Stimulated activated CD4-positive, alpha-beta T cell treated with anti-CD3 and anti-CD28 coated beads, Interleukin-1b, Interleukin-23, amount 100 ng/mL, for 48 hours (primary cell): Measurements from ENCODE around the gene ITPR2.
"Not testable (repeated sequence)": the region's sequence is repeated elsewhere in the genome, so short reads cannot be mapped to it uniquely, and the experiment has no call there.

ENCODE experiments used
- DNase-seq: peaks from one replicate; pipeline ENCODE4 v3.0.0-alpha.2; 2020

The ITPR2 gene

DNA sequence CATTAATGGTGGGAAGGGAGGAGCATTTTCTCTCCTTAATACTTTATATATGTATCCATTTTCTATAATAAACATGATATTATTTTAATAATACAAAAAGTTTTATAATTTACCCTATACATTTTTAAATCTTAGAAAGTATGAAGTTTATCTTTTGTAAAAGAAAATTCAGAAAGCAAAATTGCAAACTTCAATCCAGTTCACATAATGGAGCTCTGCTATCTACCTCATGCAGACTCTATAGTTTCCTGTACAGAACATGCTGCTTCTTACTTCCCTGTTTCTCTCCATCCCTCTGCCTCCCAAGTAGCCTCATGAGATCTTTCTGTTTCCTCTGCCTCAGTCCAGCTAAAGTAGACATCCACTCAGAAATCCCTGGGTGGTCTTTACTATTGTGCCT, 402.4 kb downstream of the ITPR2 start:
- not testable (repeated sequence) for DNase-seq

DNA sequence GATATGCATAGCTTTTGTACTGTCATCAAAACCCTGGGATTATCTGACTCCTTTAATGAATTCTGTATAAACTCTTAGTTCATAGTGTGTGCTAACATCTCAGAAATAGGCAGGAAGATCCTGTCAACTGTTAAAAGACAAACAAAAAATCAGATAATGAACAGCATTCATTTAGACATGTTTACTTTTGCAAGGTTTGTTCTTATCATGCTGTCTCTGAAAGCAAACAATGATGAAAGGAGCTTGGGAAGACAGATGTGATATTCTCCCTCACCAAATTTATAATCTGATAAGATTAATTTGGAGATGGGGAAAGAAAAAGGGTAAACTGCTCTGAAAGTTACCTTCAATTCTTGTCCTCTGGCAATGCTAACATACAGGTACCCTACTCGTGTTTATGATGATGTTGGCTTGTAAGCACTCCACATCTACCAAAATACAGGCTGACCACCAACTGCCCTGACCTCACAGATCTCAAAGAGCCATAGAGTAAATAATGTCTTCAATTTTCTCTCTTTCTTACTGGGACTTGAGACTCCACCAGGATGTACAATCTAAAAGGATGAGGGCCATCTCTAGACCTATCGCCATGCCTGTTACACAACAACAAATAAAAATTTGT, 403.8 kb downstream of the ITPR2 start:
- DNase-seq: no peak

DNA sequence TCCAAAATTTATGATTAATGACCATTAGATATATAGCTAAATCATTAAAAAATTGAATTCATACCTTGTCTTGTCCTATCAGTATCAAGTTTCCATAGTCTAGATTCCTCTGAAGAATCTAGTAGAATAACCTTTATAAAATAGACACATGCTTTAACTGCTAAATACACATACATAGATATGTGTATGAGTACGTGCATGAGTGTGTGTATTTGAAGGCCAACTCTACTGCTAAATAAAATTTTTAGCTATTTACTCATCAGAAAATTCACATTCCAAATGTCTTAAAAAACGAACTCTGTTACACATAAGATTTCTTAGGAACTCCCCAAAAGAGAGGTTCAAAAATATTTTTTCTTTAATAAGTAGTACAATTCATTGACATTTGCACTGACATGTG, 404.6 kb downstream of the ITPR2 start:
- DNase-seq: no peak

DNA sequence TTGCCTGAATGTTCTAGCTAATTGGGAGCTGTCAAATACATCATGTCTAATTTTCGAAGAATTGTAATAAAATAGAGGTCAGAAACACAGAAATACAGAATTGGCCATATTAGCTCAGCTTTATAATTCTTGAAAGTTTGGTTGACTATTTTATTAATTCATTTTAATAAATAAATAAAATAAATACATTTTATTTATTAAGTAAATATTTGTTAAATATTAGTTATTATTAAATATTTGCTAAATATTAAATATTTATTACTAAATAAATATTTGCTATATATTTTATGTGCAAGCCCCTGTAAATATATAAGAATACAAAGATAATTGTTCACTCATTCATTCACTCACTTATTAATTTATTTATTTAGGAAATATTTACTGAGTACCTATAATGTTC, 406.3 kb downstream of the ITPR2 start:
- DNase-seq: no peak

DNA sequence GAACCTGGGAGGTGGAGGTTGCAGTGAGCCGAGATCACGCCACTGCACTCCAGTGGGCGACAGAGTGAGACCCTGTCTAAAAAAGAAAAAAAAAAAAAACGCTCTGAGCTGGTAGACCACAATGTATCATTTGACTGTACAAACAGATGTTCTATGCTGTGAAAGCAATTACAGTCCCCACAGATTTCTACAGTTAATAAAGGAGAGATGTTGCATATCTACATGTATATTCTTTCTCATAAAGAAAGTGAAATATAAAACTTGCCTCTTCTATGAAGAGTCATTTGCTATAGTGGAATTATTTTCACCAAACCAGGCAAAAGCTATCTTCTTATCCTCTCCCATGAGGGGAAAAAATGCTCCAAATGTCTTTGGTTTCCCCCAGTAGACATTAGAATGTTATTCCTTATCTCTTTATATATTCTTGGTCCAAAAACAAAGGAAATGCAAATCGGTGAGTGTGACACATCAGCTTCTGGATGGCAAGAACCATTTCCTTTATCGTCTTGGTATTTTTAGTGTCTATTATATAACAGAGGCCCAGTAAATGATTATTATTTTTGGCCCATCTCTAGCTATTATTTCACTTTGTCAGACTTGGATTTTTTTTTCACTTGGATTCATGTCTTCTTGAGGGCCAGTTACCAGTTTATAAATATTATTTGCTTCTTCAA, 407.3 kb downstream of the ITPR2 start:
- no peak for DNase-seq

DNA sequence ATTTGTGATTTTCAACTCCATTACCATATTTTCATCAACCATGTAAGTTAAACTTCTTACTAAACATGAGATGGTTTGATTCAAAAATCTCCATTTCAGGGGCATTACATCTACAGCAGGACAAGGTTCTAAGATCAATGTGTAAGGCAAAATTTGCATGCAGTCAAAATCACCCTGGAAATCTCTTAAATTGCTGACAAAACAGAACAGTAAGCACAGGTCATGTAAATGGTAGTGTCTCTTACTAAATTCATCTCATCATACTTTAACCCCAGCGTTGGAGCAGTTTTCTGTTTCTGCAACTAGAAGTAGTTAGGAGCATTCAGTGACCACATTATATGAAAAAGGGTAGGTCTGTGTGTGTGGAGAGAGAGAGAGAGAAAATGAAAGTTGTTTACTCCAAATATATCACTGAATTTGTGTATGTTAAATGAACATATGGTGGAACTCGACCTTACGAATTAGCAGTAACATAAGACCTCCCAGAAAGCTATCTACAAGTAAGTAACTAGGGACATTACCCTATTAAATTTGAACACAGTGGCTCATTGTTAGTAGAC, 410.1 kb downstream of the ITPR2 start:
- DNase-seq: no peak

- no peak for DNase-seq
Measured at GRCh38 chr12:26416550-26416949, 416.4 kb downstream of the ITPR2 start.

- no peak for DNase-seq
Measured at GRCh38 chr12:26410689-26411088, 422.3 kb downstream of the ITPR2 start.

DNA sequence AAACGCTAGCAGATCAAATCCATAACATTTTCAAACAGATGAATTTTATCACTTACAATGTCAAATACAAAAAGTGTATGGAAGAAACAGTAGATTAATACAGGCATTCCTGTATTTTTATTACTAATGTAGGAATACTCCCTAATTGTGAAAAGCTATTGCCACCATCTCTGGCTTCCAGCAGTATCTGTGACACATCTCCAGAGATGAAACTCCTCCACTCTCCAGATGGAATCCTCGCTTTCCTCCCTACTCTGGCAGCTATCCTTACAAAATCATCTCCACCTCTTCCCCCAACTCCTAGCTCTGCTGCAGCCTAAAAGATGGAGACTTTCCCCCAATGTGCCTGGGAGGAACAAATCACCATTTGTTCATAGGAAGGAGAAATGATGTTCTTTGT, 426.2 kb downstream of the ITPR2 start:
- no peak for DNase-seq

DNA sequence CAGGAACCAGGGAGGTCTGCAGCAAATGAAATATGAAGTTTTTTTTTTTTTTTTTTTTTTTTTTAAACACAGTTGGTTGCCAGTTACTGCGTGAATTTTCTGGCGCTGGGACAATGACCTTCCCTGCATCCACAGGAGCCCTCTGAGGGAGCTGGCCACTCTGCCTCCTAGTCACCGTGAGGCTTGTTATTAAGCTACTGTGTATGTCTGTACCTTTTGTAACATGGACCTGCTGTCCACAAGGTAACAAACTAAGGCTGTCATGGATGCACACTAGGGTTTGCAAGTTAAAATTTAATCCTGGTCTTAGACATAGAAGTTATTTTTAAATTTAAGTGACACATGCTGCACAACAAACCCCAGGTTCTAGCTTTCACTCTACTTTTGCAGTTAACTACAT, 426.6 kb downstream of the ITPR2 start:
- no peak for DNase-seq

GRCh38 chr12:26403601-26404000, 429.4 kb downstream of the ITPR2 start:
- no peak for DNase-seq

DNA sequence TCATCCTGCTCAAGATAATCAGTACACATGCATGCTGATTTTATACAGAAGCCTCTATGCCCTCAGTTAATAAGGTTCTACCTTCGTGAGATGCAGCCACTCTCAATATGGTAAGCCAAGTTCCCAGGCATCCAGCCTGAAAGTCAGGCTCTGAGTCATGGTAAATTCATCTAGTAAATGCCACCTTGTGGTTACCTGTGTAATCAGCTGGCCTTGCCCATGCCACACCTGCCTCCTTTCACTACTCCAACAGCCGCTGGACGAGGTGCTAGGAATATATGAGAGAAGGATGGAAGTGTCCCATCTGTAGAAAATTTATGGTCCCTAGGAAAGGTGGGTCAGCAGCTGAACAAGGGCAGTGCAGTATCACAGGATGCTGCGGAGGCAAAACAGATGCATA, 430.3 kb downstream of the ITPR2 start:
- no peak for DNase-seq

- DNase-seq: no peak
Measured at GRCh38 chr12:26401874-26402273, 431.1 kb downstream of the ITPR2 start.

GRCh38 chr12:26400627-26401026, 432.4 kb downstream of the ITPR2 start:
- DNase-seq: no peak

DNA sequence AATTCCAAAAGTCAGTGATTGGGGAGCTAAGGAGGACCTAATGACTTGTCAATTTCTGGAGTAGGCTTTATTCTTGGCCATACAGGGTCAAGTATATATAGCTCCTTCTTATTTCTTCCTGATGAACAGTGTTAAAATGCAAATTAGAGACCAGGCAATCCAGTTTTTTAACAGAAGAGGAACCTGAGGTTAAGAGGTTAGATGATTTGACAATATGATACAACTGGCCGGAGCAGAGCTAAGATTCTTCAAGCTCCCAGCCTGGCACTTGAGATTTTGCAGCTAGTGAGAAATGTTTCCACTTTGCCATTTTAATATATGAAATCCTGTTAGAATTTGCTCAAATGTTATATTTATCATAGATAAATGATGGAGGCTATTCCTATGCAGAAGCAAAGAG, 433.6 kb downstream of the ITPR2 start:
- DNase-seq: no peak

- DNase-seq: no peak
Measured at GRCh38 chr12:26396402-26396801, 436.6 kb downstream of the ITPR2 start.

GRCh38 chr12:26389343-26389742, 443.7 kb downstream of the ITPR2 start:
- no peak for DNase-seq

DNA sequence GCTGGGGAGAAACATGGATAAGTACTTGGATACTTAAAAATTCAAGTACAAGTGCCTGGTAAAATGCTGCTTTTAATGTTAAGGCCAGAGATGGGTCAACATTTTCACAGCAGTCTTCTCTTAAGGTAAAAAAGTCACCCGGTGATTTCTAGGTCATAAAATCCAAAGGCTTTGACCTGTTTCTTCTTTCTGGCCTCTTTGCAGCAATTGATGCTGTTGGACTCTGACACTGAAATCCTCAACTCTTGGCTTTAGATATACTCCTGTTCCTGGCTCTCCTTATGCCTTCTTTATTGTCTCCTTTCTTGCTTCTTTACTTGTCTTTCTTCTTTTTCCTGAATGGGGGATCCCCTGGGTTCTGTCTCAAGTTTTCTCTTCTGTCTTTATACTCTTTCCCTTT, 448.5 kb downstream of the ITPR2 start:
- DNase-seq: no peak

GRCh38 chr12:26383041-26383440, 450.0 kb downstream of the ITPR2 start:
- DNase-seq: no peak

- DNase-seq: no peak
Measured at GRCh38 chr12:26380897-26381296, 452.1 kb downstream of the ITPR2 start.

GRCh38 chr12:26379777-26380467, 453.1 kb downstream of the ITPR2 start:
- DNase-seq: no peak

DNA sequence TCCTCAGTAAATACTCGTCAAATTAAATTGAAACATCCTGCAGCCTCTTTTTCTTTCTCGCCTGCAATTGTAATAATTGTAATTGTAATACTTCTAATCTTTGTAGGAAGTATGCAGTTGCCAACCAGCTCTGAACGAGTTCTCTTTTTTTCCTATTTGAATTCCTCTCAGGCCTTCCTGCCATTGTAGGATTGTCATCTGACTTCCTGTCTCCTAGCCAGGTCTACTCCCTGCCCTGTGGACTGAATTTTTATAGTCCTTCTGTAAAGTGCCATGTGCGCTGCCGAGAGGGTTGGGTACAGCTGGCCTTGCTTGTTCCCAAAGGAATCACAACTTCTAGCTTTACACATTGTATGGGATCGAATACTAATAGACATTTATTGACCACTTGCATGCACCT, 454.3 kb downstream of the ITPR2 start:
- DNase-seq: no peak

DNA sequence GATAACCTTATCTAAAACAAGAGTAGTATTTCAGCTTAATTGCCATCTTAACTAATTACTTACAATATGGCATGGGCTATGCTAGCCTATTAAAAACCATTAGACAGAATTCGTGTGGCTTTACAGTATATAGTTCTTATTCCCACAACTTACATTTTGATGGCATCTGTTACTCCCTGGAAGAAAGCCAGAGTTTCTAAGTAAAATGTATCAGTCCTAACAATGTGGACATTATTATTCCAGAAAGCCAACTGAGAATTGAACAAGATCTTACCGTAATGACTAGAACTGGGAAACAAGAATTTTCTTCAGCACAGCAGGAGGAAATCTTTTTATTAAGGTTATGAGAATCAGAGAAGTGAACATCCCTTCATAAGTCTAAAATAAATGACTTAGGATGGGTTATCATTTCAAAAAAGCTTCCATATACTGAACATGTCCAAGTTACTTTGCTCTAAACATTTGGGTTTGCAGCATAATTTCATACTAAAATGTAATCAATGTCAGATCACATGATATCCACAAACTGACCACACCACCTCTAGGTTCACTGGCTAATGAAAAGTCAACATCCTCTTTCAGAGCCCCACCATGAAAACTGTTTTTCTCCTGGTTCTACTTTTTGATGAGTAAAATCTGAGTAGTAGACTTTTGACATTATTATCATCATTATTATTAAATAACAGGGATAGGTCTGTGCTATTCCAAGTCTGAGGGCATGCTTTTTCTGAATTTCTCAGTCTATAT, 457.9 kb downstream of the ITPR2 start:
- no peak for DNase-seq
